NCI-H2196 treated with DMSO at 0.1 percent for 48 hours (cell line): ENCODE measurements around the gene PROM2.

Source experiments
- DNase-seq: peaks from one replicate; lab custom pipeline; 2025; ENCODE audit not compliant: unreplicated experiment; lab: John Stamatoyannopoulos, UW

Gene PROM2

GRCh38 chr2:95319481-95320343 is 45.5 kb downstream of the PROM2 start:
- DNase-seq, result no peak

- DNase-seq, result no peak
Observed at GRCh38 chr2:95320344-95320712, 46.1 kb downstream of the PROM2 start.

GRCh38 chr2:95320986-95321767 is 46.9 kb downstream of the PROM2 start:
- DNase-seq, result no peak

GRCh38 chr2:95323347-95324155 is 49.3 kb downstream of the PROM2 start:
- peak; percentile 15 for DNase-seq

GRCh38 chr2:95325026-95325425 is 50.8 kb downstream of the PROM2 start:
- no peak for DNase-seq

GRCh38 chr2:95325590-95326432 is 51.6 kb downstream of the PROM2 start:
- DNase-seq, result no peak

GRCh38 chr2:95326433-95327140 is 52.3 kb downstream of the PROM2 start:
- DNase-seq, result no peak

GRCh38 chr2:95327861-95328260 is 53.6 kb downstream of the PROM2 start:
- DNase-seq, result no peak

GRCh38 chr2:95328358-95329125 is 54.3 kb downstream of the PROM2 start:
- DNase-seq, result no peak

- no peak for DNase-seq
Observed at GRCh38 chr2:95329401-95329800, 55.2 kb downstream of the PROM2 start.

GRCh38 chr2:95329891-95330793 is 55.9 kb downstream of the PROM2 start:
- DNase-seq, result no peak

GRCh38 chr2:95330794-95331338 is 56.6 kb downstream of the PROM2 start:
- no peak for DNase-seq

- DNase-seq, result no peak
Observed at GRCh38 chr2:95331606-95332005, 57.4 kb downstream of the PROM2 start.

- DNase-seq, result no peak
Observed at GRCh38 chr2:95332036-95332435, 57.8 kb downstream of the PROM2 start.

GRCh38 chr2:95333056-95333455 is 58.8 kb downstream of the PROM2 start:
- no peak for DNase-seq

GRCh38 chr2:95333888-95334338 is 59.7 kb downstream of the PROM2 start:
- DNase-seq, result peak; percentile 18

GRCh38 chr2:95334916-95335641 is 60.8 kb downstream of the PROM2 start:
- no peak for DNase-seq
